GM19328 (cell line): ENCODE data around the gene WDR64.
"Not testable (repeated sequence)": the region's sequence is repeated elsewhere in the genome, so short reads cannot be mapped to it uniquely, and the experiment has no call there.

Experiments used
- ATAC-seq: cut with Tn5 transposase; IDR thresholded peaks from one replicate; pipeline ENCODE4 v1.9.1; 2021; ENCODE audit warnings: mild to moderate bottlenecking, moderate library complexity; ENCODE audit not compliant: unreplicated experiment

WDR64 gene

DNA sequence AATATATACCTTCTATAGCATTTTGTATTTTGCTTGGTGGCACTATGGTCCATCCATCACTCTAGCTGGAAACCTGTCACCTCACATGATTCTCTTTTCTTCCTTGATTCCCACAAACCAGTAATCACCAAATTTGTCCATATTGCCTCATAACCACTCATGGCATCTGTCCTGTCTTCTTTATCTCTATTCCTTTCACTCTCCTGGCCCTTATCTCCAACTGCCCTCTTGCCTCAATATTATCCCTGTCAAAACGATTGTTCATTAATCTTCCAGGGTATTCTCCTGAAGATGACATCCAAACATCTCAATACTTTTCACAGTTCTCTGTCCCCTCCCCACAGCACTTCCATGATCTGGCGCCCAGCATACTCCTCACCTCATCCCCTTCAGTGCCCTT, 46.1 kb downstream of the WDR64 start:
- no peak for ATAC-seq

DNA sequence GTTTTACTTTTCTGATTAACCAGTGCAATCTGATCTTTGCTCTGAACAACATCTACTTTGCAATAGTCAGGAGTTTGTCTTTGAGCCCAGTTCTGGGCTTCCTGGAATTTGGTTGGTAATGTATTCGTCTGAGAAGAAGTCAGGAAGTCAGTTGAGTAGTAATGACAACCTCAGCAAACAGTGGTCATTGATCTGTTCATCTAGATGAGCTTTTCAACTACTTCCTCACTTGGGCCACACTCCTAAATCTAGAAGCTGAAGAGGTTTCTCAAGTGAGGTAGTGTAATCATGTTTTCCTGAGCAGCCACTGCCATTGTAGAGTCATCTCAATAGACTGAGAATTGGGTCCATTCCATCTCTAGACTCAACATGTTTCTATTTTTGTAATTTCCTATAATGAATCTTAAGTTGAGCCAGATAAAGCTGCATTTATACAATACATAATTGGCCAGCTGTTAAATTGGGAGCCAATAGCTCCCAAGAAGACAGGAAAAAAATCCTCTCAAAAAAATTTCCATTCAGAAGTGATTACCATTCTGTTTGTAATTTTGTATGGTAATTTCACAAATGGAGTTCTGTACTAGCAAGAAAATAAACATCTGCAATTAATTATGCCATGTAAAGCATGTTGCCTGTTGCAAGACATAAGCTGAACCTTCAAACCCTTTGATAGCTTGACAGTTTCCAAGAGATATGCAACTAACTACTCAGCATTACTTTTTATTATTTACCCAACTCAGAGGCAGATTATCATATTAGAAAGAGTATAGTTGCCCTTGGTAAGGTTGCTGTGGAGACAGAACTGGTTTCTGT, 49.6 kb downstream of the WDR64 start:
- ATAC-seq = no peak

DNA sequence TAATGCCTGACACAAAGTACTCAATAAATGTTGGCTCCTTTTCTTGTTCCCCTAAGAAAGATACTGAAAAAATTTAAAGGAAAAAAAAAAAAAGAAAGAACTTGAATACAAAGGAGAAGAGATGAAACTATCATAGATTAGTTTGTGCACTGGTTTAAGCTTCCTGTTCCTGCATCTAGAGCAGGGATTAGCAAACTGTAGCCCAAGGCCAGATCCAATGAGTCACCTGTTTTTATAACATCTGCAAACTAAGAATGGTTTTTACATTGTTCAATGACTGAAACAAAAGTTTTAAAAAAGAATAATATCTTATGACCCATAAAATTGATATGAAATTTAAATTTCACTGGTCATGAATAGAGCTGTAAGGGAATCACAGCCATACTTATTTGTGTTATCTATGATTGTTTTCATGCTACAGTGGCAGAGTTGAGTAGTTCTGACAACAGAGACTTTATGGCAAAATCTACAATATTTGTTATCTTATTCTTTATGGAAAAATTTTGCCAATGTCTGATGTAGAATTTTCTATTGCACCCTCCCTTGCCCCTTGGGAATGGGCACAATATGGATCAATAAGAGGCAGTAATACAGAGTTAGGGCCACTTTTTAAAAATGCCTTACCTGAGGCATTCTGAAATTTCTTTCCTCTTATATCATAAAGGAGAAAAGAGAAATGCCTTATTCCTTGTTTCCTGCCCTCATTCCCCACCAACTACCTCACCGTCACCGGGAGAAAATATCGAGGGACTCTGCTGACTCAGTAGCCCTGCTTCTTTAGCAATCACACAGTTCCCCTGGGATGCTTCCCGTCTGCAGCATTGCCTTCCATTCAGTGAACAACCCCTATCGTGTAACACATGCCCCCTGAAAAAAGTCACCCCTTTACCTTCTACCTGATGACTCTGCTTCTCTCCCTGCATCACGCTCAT, 50.6 kb downstream of the WDR64 start:
- ATAC-seq = no peak

DNA sequence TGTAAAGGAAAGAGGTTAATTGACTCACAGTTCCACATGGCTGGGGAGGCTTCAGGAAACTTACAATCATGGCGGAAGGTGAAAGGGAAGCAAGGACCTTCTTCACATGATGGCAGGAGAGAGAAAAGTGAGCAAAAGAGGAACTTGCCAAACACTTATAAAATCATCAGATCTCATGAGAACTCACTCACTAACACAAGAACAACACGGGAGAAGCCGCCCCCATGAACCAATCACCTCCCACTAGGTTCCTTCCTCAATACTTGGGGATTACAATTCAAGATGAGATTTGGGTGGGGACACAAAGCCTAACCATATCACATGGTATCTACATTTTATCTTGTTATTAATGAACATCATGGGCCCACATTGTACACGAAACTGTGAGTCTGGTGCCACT, 51.7 kb downstream of the WDR64 start:
- ATAC-seq = not testable (repeated sequence)

DNA sequence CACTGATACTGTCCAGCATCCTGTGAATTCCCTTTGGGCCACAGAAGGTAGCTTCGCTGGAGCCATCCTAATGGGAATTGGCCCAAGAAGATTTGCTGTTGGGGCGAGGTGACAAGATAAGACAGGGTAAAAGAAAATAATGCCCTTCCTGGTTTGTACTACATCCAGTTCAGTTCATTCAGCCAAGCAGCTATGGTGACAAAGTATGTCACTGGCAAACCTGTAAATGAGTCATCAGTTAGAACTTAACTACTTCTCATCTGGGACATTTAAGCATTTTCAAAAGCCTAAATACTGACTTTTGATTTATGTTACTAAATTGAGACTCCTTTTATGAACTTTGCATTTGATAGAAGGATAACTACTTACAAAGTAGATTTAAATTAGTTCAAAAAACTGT, 54.2 kb downstream of the WDR64 start:
- no peak for ATAC-seq

DNA sequence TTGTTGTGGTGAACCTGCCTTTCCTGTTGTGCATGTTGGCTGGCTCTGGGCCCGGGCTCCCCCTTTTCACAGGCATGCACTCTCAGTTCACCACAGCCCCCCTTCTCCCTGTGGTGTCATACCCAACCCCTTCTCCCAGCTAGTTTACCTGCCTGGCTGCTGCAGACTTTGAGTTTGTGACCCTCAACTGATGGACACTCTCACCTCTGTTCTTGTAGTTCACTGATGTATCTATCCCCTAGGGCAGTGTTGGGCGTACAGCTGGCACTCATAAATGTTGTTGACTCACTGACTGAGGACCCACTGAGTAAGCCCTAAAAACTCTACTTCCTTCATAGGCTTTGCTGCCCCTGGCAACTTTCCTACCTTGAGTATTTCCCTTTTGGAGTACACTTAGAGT, 54.9 kb downstream of the WDR64 start:
- no peak for ATAC-seq

DNA sequence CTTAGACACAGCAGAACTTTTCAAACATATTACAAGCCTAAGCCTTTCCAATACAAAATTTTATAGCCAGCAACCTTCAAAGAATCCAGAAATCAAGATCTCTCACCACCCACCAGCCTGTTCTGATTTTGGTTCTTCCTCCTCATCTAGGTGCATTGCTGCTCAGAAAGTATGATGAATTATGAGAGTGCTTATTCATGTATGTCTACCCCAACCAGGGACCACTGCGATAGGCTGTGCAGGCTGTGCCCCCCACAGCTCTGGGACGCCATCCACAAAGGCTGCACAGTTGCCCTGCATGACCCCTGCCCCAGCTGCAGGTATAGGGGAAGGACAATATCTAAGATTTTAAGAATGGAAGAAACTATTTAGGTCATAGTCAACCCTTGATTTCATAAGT, 55.4 kb downstream of the WDR64 start:
- ATAC-seq = no peak

DNA sequence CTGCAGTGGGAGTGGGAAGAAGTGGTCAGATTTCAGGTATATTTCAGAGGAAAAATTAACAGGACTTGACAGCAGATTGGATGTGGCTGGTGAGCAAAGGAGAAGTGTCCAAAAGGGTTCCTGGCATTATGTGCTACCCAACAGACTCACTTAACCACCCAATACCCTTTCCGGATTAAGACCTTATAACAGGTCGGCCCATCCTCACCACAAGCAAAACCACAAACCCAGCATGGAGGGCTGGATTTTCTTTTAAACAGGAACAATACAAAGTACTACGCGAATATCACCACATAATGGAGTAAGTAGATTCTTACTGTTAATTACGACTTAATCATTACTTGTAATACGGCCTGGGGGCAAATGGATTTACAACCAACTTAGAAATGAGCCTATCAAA, 59.2 kb downstream of the WDR64 start:
- ATAC-seq = no peak

DNA sequence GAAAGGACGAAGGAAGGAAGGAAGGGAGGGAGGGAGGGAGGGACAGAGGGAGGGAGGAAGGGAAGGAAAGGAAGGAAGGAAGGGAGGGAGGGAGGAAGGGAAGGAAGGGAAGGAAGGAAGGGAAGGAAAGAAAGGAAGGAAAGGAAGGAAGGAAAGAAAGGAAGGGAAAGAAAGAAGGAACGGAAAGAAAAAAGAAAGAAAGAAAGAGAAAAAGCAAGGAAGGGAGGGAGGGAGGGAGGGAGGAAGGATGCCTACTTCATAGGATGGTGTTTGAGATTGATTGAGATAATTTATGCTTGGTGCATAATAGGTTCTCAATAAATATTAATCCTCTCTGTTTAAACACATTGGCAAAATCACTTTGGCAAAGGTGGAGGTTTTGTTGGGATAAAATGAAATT, 61.2 kb downstream of the WDR64 start:
- ATAC-seq = no peak

DNA sequence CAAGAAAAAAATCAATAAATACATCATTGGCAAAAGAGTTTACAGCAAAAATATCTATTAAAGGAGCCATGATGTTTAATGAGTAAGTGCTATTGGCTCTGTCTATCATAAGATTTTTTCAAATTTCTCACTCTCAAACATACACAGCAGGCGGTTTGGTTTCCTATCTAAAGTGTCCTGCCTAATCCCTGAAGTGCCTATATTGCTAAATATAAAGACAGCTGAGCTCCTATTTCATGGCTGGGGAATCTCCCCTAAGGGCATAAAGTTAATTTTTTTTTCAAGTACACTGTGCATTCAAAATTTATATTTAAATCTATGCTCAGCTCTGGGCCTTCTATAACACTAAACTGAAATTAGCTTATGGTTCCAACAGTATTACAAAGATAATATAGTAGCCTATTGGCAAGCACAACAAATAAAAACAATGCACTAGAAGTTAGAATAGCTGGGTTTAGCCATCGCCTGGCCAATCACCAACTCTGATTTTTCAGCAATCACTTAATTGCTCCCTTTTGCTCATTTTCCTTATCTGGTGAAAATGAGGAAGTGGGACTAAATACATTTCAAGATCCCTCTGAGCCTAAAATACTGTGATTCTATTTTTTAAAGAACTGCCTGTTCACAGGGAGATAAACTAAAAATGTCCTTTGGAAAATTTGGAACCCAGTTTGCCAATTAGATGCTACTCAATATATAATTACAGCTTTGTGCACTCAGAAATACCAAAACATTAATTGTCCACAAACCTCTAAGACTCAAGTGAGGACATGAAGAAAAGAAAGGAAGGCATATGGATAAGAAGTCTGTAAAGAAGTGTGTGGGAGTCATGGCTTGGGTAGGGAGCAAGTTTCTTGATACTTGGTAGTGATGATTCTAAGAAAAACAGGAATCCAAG, 62.5 kb downstream of the WDR64 start:
- no peak for ATAC-seq

DNA sequence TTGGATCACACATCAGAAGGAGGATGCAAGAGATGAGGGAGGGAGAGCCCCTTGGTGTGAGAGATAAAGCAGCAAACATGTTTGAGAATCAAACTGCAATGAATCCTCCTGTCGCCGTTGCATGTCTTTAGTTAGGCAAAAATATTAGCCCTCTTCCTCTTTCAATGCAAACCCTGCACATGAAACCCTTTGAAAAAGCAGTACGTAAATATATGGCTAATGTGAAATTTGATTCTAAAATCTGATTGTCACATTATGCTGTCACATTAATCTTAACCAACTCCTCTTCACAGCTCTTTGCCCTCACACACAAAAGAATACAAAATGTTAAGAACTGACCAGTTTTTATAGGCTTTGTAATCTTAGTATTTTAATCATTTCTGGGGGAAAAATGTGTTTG, 63.4 kb downstream of the WDR64 start:
- ATAC-seq = no peak

DNA sequence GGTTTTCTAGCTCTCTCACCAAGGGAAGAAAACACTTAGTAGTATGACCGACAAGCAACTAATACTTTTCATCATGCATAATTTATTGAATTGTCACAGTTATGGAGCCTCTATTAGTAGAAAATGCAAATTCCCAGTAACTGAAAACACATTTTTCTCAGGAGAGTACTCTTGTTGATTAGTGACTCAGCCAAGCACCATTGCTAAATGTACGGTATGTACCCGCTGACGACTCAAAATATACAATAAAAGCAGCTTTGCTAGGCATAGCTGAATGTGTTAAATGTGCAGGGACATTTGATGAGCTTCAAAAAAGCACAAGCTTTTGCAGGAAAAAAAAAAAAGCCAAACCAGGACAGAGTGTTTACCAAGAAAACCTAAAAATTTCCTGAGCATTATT, 63.9 kb downstream of the WDR64 start:
- ATAC-seq = no peak

DNA sequence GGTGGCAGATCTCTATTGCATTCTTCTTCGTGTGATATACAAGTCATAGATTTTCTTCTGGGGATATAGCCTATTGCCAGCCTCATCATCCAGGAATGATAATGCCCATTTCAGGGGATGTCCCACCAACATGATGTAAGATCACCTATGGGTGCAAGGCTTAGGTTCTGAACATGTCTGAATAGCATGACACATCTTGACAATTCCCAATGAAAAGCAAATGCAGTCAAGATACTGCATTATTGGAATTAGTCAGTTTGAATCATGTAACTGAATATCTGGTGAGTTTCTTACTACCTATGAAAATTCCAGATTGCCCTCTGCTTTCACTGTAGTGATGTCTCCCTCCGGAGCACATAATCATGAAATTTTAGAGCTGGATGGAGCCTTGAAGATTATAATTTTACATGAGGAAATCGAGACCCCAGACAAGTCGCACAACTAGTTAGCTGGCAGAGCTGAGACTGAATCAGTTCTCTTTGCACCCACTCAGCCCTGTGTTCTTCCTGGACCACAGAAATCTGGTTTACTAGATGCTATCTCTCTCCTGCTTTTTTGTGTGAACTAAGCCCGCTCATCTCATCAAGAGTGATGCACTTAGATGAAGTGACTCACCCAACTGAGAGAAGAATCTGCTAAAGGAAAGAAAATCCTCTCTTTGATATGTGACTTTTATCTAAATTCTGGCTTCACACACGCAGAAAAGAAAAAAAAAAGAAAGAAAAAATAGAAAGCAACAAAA, 65.0 kb downstream of the WDR64 start:
- ATAC-seq = no peak

DNA sequence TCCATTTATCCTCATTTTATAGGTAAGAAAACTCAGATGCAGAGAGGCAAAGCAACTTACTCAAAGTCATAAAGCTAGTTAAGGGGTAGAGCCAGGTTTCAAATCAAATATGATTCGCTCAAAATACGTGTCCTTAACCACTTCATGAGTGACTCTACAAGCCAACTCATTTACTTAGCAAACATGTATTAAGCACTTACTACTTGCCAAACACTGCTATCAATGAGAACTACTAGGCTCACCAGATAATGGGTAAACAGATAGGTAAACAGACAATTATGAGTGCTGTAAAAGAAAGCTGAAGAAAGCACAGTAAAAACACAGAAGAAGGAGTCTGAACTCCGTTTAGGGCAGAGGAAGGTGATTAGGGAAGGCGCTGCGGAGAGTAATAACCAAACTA, 65.9 kb downstream of the WDR64 start:
- ATAC-seq = no peak

DNA sequence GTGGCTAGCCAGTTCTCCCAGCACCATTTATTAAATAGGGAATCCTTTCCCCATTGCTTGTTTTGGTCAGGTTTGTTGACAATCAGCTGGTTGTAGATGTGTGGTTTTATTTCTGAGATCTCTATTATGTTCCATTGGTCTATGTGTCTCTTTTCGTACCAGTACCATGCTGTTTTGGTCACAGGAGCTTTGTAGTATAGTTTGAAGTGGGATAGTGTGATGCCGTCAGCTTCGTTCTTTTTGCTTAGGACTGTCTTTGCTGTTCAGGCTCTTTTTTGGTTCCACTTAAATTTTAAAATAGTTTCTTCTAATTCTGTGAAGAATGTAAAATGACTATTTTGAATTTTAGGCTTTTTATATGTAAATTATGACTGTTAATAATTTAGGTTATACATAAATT, 68.9 kb downstream of the WDR64 start:
- ATAC-seq = no peak

DNA sequence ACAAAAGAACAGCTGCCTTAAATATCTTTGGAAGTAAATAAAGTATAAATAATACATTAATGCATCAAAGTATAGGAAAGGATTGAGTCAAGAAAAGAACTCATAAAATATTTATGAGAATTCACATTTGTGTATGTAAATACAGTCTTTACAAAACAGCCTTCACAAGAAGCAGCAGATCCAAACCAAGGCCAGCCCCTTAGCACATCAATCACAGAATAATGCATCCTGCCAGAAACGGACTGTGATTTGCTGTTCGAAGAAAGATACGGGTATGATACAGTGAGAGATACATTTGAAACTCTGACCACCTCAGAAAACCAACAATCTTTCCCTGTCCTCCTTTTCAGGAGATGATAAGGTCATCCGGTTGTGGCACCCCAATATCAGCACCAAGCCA, 70.9 kb downstream of the WDR64 start:
- no peak for ATAC-seq

DNA sequence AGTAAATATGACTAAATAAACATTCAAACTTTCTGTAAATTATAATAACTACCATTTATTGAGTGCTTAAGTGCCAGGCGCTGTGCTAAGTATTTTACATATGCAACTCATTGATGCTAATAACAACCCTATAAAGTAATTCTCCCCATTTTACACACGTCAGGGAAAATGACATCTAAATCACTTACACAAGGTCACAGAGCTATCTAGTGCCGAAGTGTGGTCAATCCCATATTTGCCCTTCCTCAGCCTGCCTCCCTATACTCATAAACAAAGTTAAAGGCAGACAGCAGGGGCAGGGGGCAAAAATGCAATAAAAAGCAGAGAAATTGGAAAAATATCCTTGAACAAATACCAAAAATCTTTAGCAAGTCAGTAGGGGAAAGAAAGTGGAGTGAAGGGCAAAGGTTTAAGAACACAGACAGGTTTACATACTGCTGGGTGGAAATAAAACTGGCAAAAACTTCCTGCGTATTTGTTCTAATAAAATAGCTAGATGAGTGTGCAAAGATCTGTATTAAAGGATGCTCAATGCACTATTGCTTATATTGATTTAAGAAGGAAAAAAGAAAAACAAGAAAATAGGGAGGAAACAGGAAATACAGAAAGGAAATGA, 72.8 kb downstream of the WDR64 start:
- no peak for ATAC-seq

DNA sequence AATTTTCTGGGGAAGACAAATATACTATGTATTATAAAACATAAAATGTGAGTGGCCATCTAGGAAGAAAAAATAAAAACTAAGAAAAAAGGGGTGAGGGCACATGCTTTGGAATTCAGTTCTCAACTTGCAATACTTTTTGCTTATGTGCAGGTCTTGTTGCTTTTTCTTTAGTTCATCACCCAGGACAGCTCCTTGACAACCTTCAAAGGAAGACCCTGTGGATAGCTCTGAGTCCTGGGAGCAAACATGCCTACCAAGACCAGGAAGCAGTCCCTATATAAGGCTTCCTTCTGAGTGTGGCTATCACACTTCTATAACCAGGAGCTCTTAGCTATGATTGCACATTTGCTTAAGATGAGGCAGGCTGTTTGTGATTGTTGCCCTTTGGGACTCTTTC, 78.0 kb downstream of the WDR64 start:
- ATAC-seq = no peak

DNA sequence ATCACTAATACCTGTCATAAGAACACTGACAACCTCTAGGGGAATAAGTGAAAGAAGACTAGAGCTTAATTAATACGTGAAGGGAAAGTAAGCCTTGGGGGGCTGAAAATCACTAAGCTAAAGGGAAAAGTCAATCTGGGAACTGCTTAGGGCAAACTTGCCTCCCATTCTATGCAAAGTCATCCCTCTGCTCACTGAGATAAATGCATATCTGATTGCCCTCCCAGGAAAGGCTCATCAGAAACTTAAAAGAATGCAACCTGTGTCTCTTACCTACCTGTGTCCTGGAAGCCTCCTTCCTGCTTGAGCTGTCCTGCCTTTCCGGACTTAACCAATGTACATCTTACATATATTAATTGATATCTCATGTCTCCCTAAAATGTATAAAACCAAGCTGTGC, 81.8 kb downstream of the WDR64 start:
- no peak for ATAC-seq

DNA sequence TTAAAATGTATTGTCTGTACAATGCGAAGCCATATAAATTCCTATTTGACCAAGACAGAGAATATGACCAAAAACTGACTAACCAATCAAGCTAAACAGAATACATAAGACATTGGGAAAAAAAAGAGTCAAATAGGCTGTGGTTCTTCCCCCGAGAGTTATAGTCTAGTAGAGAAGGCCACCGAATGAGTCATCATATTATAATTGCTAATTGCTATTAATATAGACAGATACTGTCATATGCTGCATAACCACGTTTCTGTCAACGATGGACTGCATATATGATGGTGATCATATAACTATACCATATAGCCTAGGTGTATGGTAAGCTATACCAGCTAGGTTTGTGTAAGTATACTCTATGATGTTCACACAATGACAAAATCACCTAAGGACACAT, 82.5 kb downstream of the WDR64 start:
- ATAC-seq = no peak
